PC-9 (cell line): ENCODE results near the gene CTU1. TPM values are rescaled to one million over a fixed set of nuclear protein-coding genes. Genes with fewer than 3 reads are reported as not detected.

ENCODE experiments used
- BruUV-seq: library from RNA; stranded (reverse); fragments of 400-500 nt; replicated peaks from 2 replicates; lab custom pipeline; 2021; lab: Mats Ljungman, UMichigan
- CTCF ChIA-PET: fragments of 300-600 bp; sonication (Branson Sonifier 250); formaldehyde crosslinking; loops from one replicate; lab custom pipeline; 2022; ENCODE audit warnings: antibody characterized with exemption; lab: Charles Lee
- POLR2A ChIA-PET: fragments of 300-600 bp; sonication (Branson Sonifier 250); formaldehyde crosslinking; loops from one replicate; lab custom pipeline; 2022; ENCODE audit warnings: antibody characterized with exemption; ENCODE audit not compliant: unreplicated experiment; lab: Charles Lee
- DNase-seq, 2 experiments: peaks; one replicate each; pipeline versions ENCODE4 v3.0.0 to v3.0.0-alpha.2; 2015 to 2022; ENCODE audit warnings: mixed read lengths in 1 of 2
- H2AFZ ChIP-seq: fragments of 200-600 bp; sonication (generic); 2 replicates; pipeline ENCODE4 v1.8.1; 2017; ENCODE audit warnings: antibody characterized with exemption
- H3F3A ChIP-seq: fragments of 200-600 bp; sonication (generic); 2 replicates; pipeline ENCODE4 v1.8.1; 2017; ENCODE audit warnings: antibody characterized with exemption, mild to moderate bottlenecking, low read depth; ENCODE audit not compliant: insufficient read depth
- H3K27ac ChIP-seq: fragments of 200-600 bp; sonication (generic); 2 replicates; pipeline ENCODE4 v1.6.1; 2016; ENCODE audit warnings: mixed run types
- H3K27me3 ChIP-seq: fragments of 200-600 bp; sonication (generic); 2 replicates; pipeline ENCODE4 v1.6.1; 2016; ENCODE audit warnings: low read depth, mixed run types; ENCODE audit not compliant: insufficient read depth
- H3K36me3 ChIP-seq: fragments of 200-600 bp; sonication (generic); 2 replicates; pipeline ENCODE4 v1.6.1; 2016; ENCODE audit warnings: low read depth, mixed run types
- H3K4me1 ChIP-seq: fragments of 200-600 bp; sonication (generic); replicated peaks from 2 replicates; pipeline ENCODE4 v1.6.1; 2016; ENCODE audit warnings: mixed run types; ENCODE audit not compliant: insufficient read depth
- H3K4me2 ChIP-seq: fragments of 200-600 bp; sonication (generic); 2 replicates; pipeline ENCODE4 v1.6.1; 2017; ENCODE audit warnings: mixed run types
- H3K4me3 ChIP-seq: fragments of 200-600 bp; sonication (generic); 2 replicates; pipeline ENCODE4 v1.6.1; 2016; ENCODE audit warnings: mixed run types
- H3K79me2 ChIP-seq: fragments of 200-600 bp; sonication (generic); 2 replicates; pipeline ENCODE4 v1.6.1; 2017; ENCODE audit warnings: low read depth, mixed run types
- H3K9me2 ChIP-seq: fragments of 200-600 bp; sonication (generic); 2 replicates; pipeline ENCODE4 v1.8.1; 2017; ENCODE audit warnings: mild to moderate bottlenecking; ENCODE audit not compliant: insufficient read depth
- H3K9me3 ChIP-seq: fragments of 200-600 bp; sonication (generic); 2 replicates; pipeline ENCODE4 v1.8.1; 2016; ENCODE audit warnings: low read depth; ENCODE audit not compliant: insufficient read depth
- H4K20me1 ChIP-seq: fragments of 200-600 bp; sonication (generic); 2 replicates; pipeline ENCODE4 v1.8.1; 2017; ENCODE audit not compliant: insufficient read depth
- EZH2 ChIP-seq: fragments of 200-600 bp; sonication (generic); IDR thresholded peaks from 2 replicates; pipeline ENCODE4 v1.8.0; 2017; ENCODE audit warnings: antibody characterized with exemption, low read depth
- intact Hi-C: fragments of 100-400 bp; cut with micrococcal nuclease; formaldehyde crosslinking; loops from one replicate; pipeline ENCODE4 v1.10.0; 2022; ENCODE audit not compliant: unreplicated experiment
- total RNA-seq: library from RNA; stranded (reverse); gene quantifications from 2 replicates; pipeline ENCODE4 v1.2.3, GENCODE V29; 2021
- TF ChIP-seq, protein P1 (sequence below): fragments of 200-600 bp; sonication (generic); conservative IDR thresholded peaks from 2 replicates; pipeline ENCODE4 v1.6.1; 2017; ENCODE audit warnings: mixed run types, antibody characterized with exemption, mild to moderate bottlenecking, moderate library complexity

CTU1 gene
- total RNA-seq, 1 experiment from 2014 or later: 7.2 TPM

DNA sequence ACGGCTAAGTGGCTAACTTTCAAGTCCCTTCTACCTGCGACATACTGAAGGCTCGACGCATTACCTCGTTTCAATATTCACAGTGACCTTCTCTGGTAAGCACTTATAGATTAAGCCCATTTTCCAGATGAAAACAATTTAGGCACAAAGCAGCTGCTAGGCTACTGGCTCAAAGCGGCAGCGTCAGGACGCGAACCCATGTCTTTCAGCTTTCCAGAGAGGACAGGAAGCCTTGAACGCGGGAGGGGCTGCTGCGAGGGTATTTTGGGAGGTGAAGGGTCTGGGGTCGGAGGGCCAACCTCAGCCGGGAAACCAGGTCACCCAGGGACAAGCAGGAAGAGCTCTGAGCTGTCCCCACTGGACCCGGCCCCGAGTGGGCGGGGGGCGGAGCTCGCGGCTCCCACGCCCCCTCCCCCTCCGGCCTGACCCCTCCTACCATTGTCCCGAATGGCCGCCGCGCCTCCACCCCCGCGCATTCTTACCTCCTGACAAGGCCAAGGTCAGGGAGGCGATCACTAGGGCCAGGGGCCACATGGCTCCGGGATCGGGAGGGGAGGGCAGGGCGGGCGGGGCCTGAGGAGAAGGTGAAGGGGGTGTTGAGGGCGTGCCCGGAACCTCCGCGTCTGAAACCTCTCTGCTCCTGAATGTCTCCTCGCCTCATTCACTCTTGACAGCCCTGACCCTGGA is 43.5 kb downstream of the CTU1 start, which contains the start of gene KLK13:
KLK13 (minus strand) TSS at position 559 of the 687 bp plus-strand sequence; CDS start at position 534, 25 bp downstream.
- Histone ChIP-seq H3K4me3 (no peak within 1 kb of the TSS), H3F3A (no peaks in the 10 kb centered on the region), H3K79me2 (no peaks in the 10 kb centered on the region), H3K27me3 (peaks cover 99% of the 10 kb centered on the region), H3K36me3 (no peaks in the 10 kb centered on the region), H3K27ac (no peak within 1 kb of the TSS), H3K4me1 (no peaks in the 10 kb centered on the region), H2AFZ (no peak within 1 kb of the TSS), H4K20me1 (no peaks in the 10 kb centered on the region), H3K4me2 (no peak within 1 kb of the TSS), H3K9me3 (no peaks in the 10 kb centered on the region), H3K9me2 (no peaks in the 10 kb centered on the region)
- CTCF ChIA-PET: interaction anchor here (0.7 kb wide), 1 partner anchor 1558 kb away, joined by 4 read pairs; no protein-coding TSS in a partner anchor
- intact Hi-C loops: no loop called here
- POLR2A ChIA-PET: no interaction called here
- TF ChIP-seq EZH2: no peak
- TF ChIP-seq, protein P1, sequence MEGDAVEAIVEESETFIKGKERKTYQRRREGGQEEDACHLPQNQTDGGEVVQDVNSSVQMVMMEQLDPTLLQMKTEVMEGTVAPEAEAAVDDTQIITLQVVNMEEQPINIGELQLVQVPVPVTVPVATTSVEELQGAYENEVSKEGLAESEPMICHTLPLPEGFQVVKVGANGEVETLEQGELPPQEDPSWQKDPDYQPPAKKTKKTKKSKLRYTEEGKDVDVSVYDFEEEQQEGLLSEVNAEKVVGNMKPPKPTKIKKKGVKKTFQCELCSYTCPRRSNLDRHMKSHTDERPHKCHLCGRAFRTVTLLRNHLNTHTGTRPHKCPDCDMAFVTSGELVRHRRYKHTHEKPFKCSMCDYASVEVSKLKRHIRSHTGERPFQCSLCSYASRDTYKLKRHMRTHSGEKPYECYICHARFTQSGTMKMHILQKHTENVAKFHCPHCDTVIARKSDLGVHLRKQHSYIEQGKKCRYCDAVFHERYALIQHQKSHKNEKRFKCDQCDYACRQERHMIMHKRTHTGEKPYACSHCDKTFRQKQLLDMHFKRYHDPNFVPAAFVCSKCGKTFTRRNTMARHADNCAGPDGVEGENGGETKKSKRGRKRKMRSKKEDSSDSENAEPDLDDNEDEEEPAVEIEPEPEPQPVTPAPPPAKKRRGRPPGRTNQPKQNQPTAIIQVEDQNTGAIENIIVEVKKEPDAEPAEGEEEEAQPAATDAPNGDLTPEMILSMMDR: no peak
- no TSS peak for BruUV-seq
- DNase-seq: peak in 1 of 2 experiments; percentile 19

- DNase-seq: no peak
- Histone ChIP-seq H4K20me1 (no peaks in the 10 kb centered on the region), H3K4me3 (no peak overlapping the region), H2AFZ (no peak overlapping the region), H3K9me3 (no peaks in the 10 kb centered on the region), H3K4me2 (no peak overlapping the region), H3K9me2 (no peaks in the 10 kb centered on the region), H3K79me2 (no peaks in the 10 kb centered on the region), H3K36me3 (no peaks in the 10 kb centered on the region), H3K27me3 (peaks cover 93% of the 10 kb centered on the region), H3F3A (no peaks in the 10 kb centered on the region), H3K27ac (no peak overlapping the region), H3K4me1 (no peaks in the 10 kb centered on the region)
- intact Hi-C loops: no loop called here
- no TSS peak for BruUV-seq
- CTCF ChIA-PET: no interaction called here
- POLR2A ChIA-PET: no interaction called here
- TF ChIP-seq EZH2: no peak
- TF ChIP-seq, protein P1: no peak
Measured at GRCh38 chr19:51063664-51064063, 44.5 kb downstream of the CTU1 start.

GRCh38 chr19:51060973-51061372 is 47.2 kb downstream of the CTU1 start:
- Histone ChIP-seq H3F3A (no peaks in the 10 kb centered on the region), H3K27me3 (peaks cover 92% of the 10 kb centered on the region), H3K36me3 (no peaks in the 10 kb centered on the region), H3K4me1 (no peaks in the 10 kb centered on the region), H3K9me3 (no peaks in the 10 kb centered on the region), H3K9me2 (no peaks in the 10 kb centered on the region), H2AFZ (no peak overlapping the region), H3K4me3 (no peak overlapping the region), H3K4me2 (no peak overlapping the region), H4K20me1 (no peaks in the 10 kb centered on the region), H3K27ac (no peak overlapping the region), H3K79me2 (no peaks in the 10 kb centered on the region)
- POLR2A ChIA-PET: no interaction called here
- DNase-seq: no peak
- BruUV-seq: no TSS peak
- TF ChIP-seq, protein P1: no peak
- TF ChIP-seq EZH2: no peak
- intact Hi-C loops: no loop called here
- CTCF ChIA-PET: no interaction called here
